Sigmoid colon (tissue), 4 donors: ENCODE measurements around the gene MAGEA9.
"Not testable (repeated sequence)": the region's sequence is repeated elsewhere in the genome, so short reads cannot be mapped to it uniquely, and the experiment has no call there.

ENCODE experiments used
- CTCF ChIP-seq, 4 experiments: fragments of 450-650 bp in 3 of 4; fragments of 200-600 bp in 1 of 4; IDR thresholded peaks; one replicate each; pipeline ENCODE4 v1.5.1; 2016 to 2019; ENCODE audit warnings: antibody characterized with exemption in 4 of 4, mild to moderate bottlenecking in 3 of 4, moderate library complexity in 2 of 4
- POLR2AphosphoS5 ChIP-seq, 4 donors: sonication (generic); formaldehyde crosslinking; IDR thresholded peaks; one replicate each; pipeline ENCODE4 v1.6.1; 2017; ENCODE audit warnings: antibody characterized with exemption in 4 of 4

- TF ChIP-seq CTCF, POLR2AphosphoS5 (IDR thresholded peaks at IDR 0.05): not testable (repeated sequence)
These were observed 55.0 kb downstream of the MAGEA9 start for GRCh38 chrX:149836728-149837127.
